GM13977 (cell line): ENCODE data around the gene MX1.

Experiments
- DNase-seq: peaks from one replicate; pipeline ENCODE4 v3.0.0; 2012; ENCODE audit warnings: low spot score
- CTCF ChIP-seq: IDR thresholded peaks from 2 replicates; pipeline ENCODE4 v1.5.1; 2012; ENCODE audit warnings: mild to moderate bottlenecking, control low read depth; ENCODE audit not compliant: insufficient read depth; ENCODE audit errors: extremely low read depth, missing control alignments
- in situ Hi-C: fragments of 300-500 bp; cut with MboI; formaldehyde crosslinking; loops from one replicate; pipeline ENCODE4 v1.12.0; 2022; ENCODE audit warnings: low sequenced_read_pairs, low pct_unique_long_range_greater_than_20kb, mixed read lengths, inconsistent platforms; ENCODE audit not compliant: unreplicated experiment

The MX1 gene

GRCh38 chr21:41425954-41426675, at the start of gene MX1:
Gene MX1, plus strand, starts transcription at chr21:41426239. Its CDS starts 5,832 bp downstream, at chr21:41432071.
- peak; percentile 91 for DNase-seq
- in situ Hi-C loops: no loop called here
- no peak for TF ChIP-seq CTCF

- TF ChIP-seq CTCF: no peak
- in situ Hi-C loops: no loop called here
- no peak for DNase-seq
Observed at GRCh38 chr21:41377715-41378114, 48.3 kb upstream of the MX1 start.

- no peak for DNase-seq
- TF ChIP-seq CTCF: no peak
- in situ Hi-C loops: no loop called here
Observed at GRCh38 chr21:41378849-41379248, 47.2 kb upstream of the MX1 start.

GRCh38 chr21:41379901-41380300, 46.1 kb upstream of the MX1 start:
- no peak for DNase-seq
- in situ Hi-C loops: no loop called here
- no peak for TF ChIP-seq CTCF

GRCh38 chr21:41381731-41382130, 44.3 kb upstream of the MX1 start:
- in situ Hi-C loops: no loop called here
- no peak for DNase-seq
- TF ChIP-seq CTCF: no peak

GRCh38 chr21:41387042-41387819, 38.8 kb upstream of the MX1 start:
- no peak for TF ChIP-seq CTCF
- no peak for DNase-seq
- in situ Hi-C loops: no loop called here
